CD14-positive monocyte (primary cell): ENCODE measurements around the gene DYNC1LI2. TPM values are rescaled to one million over a fixed set of nuclear protein-coding genes. Genes with fewer than 3 reads are reported as not detected.

Experiments
- DNase-seq, 3 donors: peaks; one replicate each; pipeline ENCODE4 v3.0.0-alpha.2; 2011 to 2022
- H2AFZ ChIP-seq: 2 replicates; pipeline ENCODE4 v1.6.0; 2012; ENCODE audit warnings: mild to moderate bottlenecking, low read depth, low read length, inconsistent platforms; ENCODE audit not compliant: insufficient read depth, poor library complexity, severe bottlenecking
- H3K27ac ChIP-seq, 2 donors: 1 replicate in 1 of 2; 2 replicates in 1 of 2; pipeline ENCODE4 v1.5.1; 2012 to 2013; ENCODE audit warnings: low read length in 2 of 2, control low read depth in 1 of 2, inconsistent platforms in 1 of 2, low read depth in 1 of 2, mild to moderate bottlenecking in 1 of 2
- H3K27me3 ChIP-seq, 2 donors: one replicate each; pipeline versions ENCODE4 v1.6.0 to v1.6.1; 2011 to 2013; ENCODE audit warnings: low read length in 2 of 2; ENCODE audit not compliant: control insufficient read depth in 2 of 2, insufficient read depth in 2 of 2
- H3K36me3 ChIP-seq, 2 donors: replicated peaks in 1 of 2; 1 replicate in 1 of 2; 2 replicates in 1 of 2; pipeline versions ENCODE4 v1.5.1 to v1.6.1; 2012 to 2013; ENCODE audit warnings: low read length in 2 of 2, control low read depth in 1 of 2, inconsistent platforms in 1 of 2, mild to moderate bottlenecking in 1 of 2; ENCODE audit not compliant: insufficient read depth in 2 of 2, control insufficient read depth in 1 of 2
- H3K4me1 ChIP-seq, 2 donors: 1 replicate in 1 of 2; 2 replicates in 1 of 2; pipeline versions ENCODE4 v1.5.1 to v1.6.1; 2012 to 2013; ENCODE audit warnings: low read length in 2 of 2, control low read depth in 1 of 2, inconsistent platforms in 1 of 2, mild to moderate bottlenecking in 1 of 2, moderate library complexity in 1 of 2; ENCODE audit not compliant: insufficient read depth in 2 of 2, control insufficient read depth in 1 of 2
- H3K4me2 ChIP-seq: replicated peaks from 2 replicates; pipeline ENCODE3; 2012; ENCODE audit warnings: low read length, moderate library complexity, mild to moderate bottlenecking; ENCODE audit not compliant: poor library complexity, severe bottlenecking; ENCODE audit errors: extremely low read depth
- H3K4me3 ChIP-seq, 3 experiments: fragments of 200-600 bp in 1 of 3; sonication (generic) in 1 of 3; replicated peaks in 1 of 3; 1 replicate in 2 of 3; 2 replicates in 1 of 3; pipeline ENCODE4 v1.5.1; 2011 to 2013; ENCODE audit warnings: low read length in 3 of 3, mild to moderate bottlenecking in 3 of 3, control low read depth in 2 of 3, low read depth in 2 of 3, inconsistent platforms in 1 of 3, moderate library complexity in 1 of 3
- H3K79me2 ChIP-seq: 2 replicates; pipeline ENCODE4 v1.6.0; 2012; ENCODE audit warnings: mild to moderate bottlenecking, control low read depth, inconsistent platforms, low read length, moderate library complexity; ENCODE audit not compliant: insufficient read depth
- H3K9ac ChIP-seq: 2 replicates; pipeline ENCODE4 v1.6.0; 2017; ENCODE audit warnings: low read length, mild to moderate bottlenecking; ENCODE audit not compliant: insufficient read depth, poor library complexity, severe bottlenecking
- H3K9me3 ChIP-seq, 2 donors: replicated peaks in 1 of 2; 1 replicate in 1 of 2; 2 replicates in 1 of 2; pipeline versions ENCODE4 v1.5.1 to v1.6.1; 2012 to 2013; ENCODE audit warnings: low read length in 2 of 2, control low read depth in 1 of 2; ENCODE audit not compliant: control insufficient read depth in 1 of 2, insufficient read depth in 1 of 2
- H4K20me1 ChIP-seq: 2 replicates; pipeline ENCODE4 v1.6.0; 2012; ENCODE audit warnings: mild to moderate bottlenecking, low read length, control low read depth, moderate library complexity; ENCODE audit not compliant: insufficient read depth
- H3K27ac Mint-ChIP-seq, 7 donors: one replicate each; pipeline ENCODE4 v1.8.0; 2020; ENCODE audit warnings: mild to moderate bottlenecking in 7 of 7, mixed read lengths in 7 of 7, moderate library complexity in 6 of 7, inconsistent platforms in 2 of 7
- H3K27me3 Mint-ChIP-seq, 3 donors: one replicate each; pipeline ENCODE4 v1.8.0; 2021 to 2022; ENCODE audit warnings: low read depth in 3 of 3, mild to moderate bottlenecking in 3 of 3, mixed read lengths in 3 of 3, moderate library complexity in 3 of 3, inconsistent platforms in 1 of 3
- H3K36me3 Mint-ChIP-seq, 2 donors: one replicate each; pipeline ENCODE4 v1.8.0; 2020; ENCODE audit warnings: mixed read lengths in 2 of 2, inconsistent platforms in 1 of 2, mild to moderate bottlenecking in 1 of 2
- H3K4me1 Mint-ChIP-seq: one replicate; pipeline ENCODE4 v1.8.0; 2020; ENCODE audit warnings: mild to moderate bottlenecking, mixed read lengths
- H3K4me3 Mint-ChIP-seq, 2 donors: one replicate each; pipeline ENCODE4 v1.8.0; 2020; ENCODE audit warnings: mild to moderate bottlenecking in 2 of 2, mixed read lengths in 2 of 2, moderate library complexity in 1 of 2
- H3K9me3 Mint-ChIP-seq, 7 donors: one replicate each; pipeline ENCODE4 v1.8.0; 2020 to 2022; ENCODE audit warnings: mixed read lengths in 7 of 7, mild to moderate bottlenecking in 6 of 7, moderate library complexity in 6 of 7, inconsistent platforms in 2 of 7
- CTCF ChIP-seq: fragments of 200-600 bp; IDR thresholded peaks from one replicate; pipeline ENCODE4 v1.8.0; 2022; ENCODE audit warnings: antibody characterized with exemption, mild to moderate bottlenecking
- WGBS: methylation state at CpG from one replicate; pipeline ENCODE4 v1.1.5; 2013; ENCODE audit warnings: missing lambda C conversion rate; ENCODE audit not compliant: insufficient coverage; 5-methylcytosine and 5-hydroxymethylcytosine counted together
- intact Hi-C, 2 donors: fragments of 100-400 bp; cut with micrococcal nuclease; formaldehyde crosslinking; loops; one replicate each; pipeline versions ENCODE4 v1.15.0 to v1.15.1; 2023
- polyA plus RNA-seq, 3 donors: library from polyadenylated mRNA; depleted of rRNA in 1 of 3; unstranded in 2 of 3; stranded (reverse) in 1 of 3; fragments of 300-500 nt in 2 of 3; fragments of >200 nt in 1 of 3; fragmentation: Illumina TruSeq in 2 of 3; gene quantifications; 1 replicate in 2 of 3; 2 replicates in 1 of 3; pipeline ENCODE4 v1.2.3, GENCODE V29; 2012 to 2021

Gene DYNC1LI2
- polyA plus RNA-seq, 3 donors, result 14.9 to 125 (median 23.9) TPM

- Histone ChIP-seq H4K20me1 (peaks cover 3% of the 10 kb centered on the region), H3K27me3 (no peaks in the 10 kb centered on the region), H3K9me3 (no peaks in the 10 kb centered on the region), H3K27ac (no peak overlapping the region), H3K4me3 (no peak overlapping the region), H2AFZ (no peak overlapping the region), H3K36me3 (peaks cover 14 to 40% of the 10 kb centered on the region in 2 donors), H3K79me2 (no peaks in the 10 kb centered on the region), H3K4me2 (no peak overlapping the region), H3K4me1 (no peaks in the 10 kb centered on the region), H3K9ac (no peak overlapping the region)
- intact Hi-C loops, result loop anchor here in 1 of 2 donors (10.0 kb wide), 1 partner anchor 52 kb away; no protein-coding TSS in a partner anchor
- peaks cover 4% of the 10 kb centered on the region for H3K4me1 Mint-ChIP-seq
- H3K27me3 Mint-ChIP-seq, result peaks cover 0 to 5% (median 0%) of the 10 kb centered on the region in 3 donors
- peak; percentile 72 for TF ChIP-seq CTCF
- no peak overlapping the region for H3K4me3 Mint-ChIP-seq
- 45% methylated on average over 9 of the region's 12 CpGs for WGBS
- DNase-seq, result peak in 2 of 3 donors; percentile 31 to 32
- H3K27ac Mint-ChIP-seq, result peak overlapping the region in 1 of 7 donors; percentile 42
- H3K36me3 Mint-ChIP-seq, result peaks cover 20 to 37% of the 10 kb centered on the region in 2 donors
- H3K9me3 Mint-ChIP-seq, result peaks cover 0 to 2% (median 0%) of the 10 kb centered on the region in 7 donors
These were observed 34.2 kb downstream of the DYNC1LI2 start for GRCh38 chr16:66717112-66717675.

GRCh38 chr16:66714654-66715307, 36.6 kb downstream of the DYNC1LI2 start:
- H3K4me2 ChIP-seq, result no peak overlapping the region
- intact Hi-C loops, result loop anchor here in 1 of 2 donors (10.0 kb wide), 1 partner anchor 50 kb away; no protein-coding TSS in a partner anchor
- H3K27me3 ChIP-seq, result no peaks in the 10 kb centered on the region
- no peaks in the 10 kb centered on the region for H3K4me1 ChIP-seq
- no peaks in the 10 kb centered on the region for H4K20me1 ChIP-seq
- H3K79me2 ChIP-seq, result no peaks in the 10 kb centered on the region
- no peak for TF ChIP-seq CTCF
- Mint-ChIP-seq H3K36me3 (peaks cover 12 to 15% of the 10 kb centered on the region in 2 donors), H3K27me3 (peaks cover 0 to 6% (median 2%) of the 10 kb centered on the region in 3 donors), H3K4me3 (no peak overlapping the region), H3K27ac (peak overlapping the region in 1 of 7 donors; percentile 50), H3K4me1 (peaks cover 4% of the 10 kb centered on the region), H3K9me3 (peaks cover 0 to 7% (median 3%) of the 10 kb centered on the region in 7 donors)
- WGBS, result 90% methylated on average over 2 of the region's 6 CpGs
- peaks cover 0 to 9% of the 10 kb centered on the region in 2 donors for H3K9me3 ChIP-seq
- H2AFZ ChIP-seq, result no peak overlapping the region
- peaks cover 3 to 17% of the 10 kb centered on the region in 2 donors for H3K36me3 ChIP-seq
- H3K9ac ChIP-seq, result no peak overlapping the region
- DNase-seq, result no peak
- H3K4me3 ChIP-seq, result no peak overlapping the region
- H3K27ac ChIP-seq, result no peak overlapping the region
